Erythroblast (primary cell): Measurements from ENCODE around the gene CORO2B.

ENCODE experiments used
- GATA1 ChIP-seq: IDR thresholded peaks from 2 replicates; pipeline ENCODE4 v1.6.1; 2011; ENCODE audit warnings: low read depth, mild to moderate bottlenecking, control low read depth, low read length, moderate library complexity
- POLR2A ChIP-seq: IDR thresholded peaks from 2 replicates; pipeline ENCODE4 v1.6.1; 2011; ENCODE audit warnings: mild to moderate bottlenecking, low read length

DNA sequence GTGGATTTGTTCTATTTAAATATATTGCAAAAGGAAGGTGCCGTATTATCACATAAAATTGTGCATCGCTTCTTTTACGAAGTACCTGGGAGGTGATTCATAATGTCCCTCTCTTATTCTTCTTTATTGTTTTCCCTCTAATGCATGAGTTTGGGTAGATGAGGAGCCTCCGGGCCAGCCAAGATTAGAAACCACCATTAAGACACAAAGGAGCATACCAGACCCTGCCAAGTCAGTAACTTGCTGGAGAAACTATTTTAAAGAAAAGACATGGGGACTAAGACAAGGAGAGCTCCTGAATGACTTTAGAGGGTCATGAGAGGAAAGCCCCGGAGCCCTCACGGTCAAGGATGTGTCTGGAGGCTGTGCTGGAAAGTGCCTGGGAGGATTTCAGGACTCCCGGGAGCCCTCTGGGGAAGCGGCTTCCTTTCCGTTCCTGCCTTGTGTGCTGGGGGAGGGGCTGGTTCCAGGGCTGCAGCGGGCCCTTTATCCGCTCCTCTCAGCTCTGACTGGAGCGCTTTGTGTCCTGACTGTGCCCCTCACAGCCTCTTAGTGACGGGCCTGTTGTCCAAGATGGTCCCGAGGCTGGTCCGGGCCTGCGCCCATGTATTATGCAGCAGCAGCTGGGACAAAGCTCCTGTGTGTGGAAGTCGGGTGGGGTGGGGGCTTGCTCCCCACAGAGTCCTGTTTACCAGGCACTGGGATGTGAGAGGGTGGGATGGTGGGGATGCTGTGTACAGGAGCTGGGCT, 35.7 kb downstream of the CORO2B start:
- no peak for TF ChIP-seq POLR2A
- no peak for TF ChIP-seq GATA1
